GM18873 (cell line): Measurements from ENCODE around the gene SSPN.

Experiments
- ATAC-seq: cut with Tn5 transposase; IDR thresholded peaks from one replicate; pipeline ENCODE4 v1.9.1; 2021; ENCODE audit warnings: mild to moderate bottlenecking, moderate library complexity, moderate number of reproducible peaks; ENCODE audit not compliant: unreplicated experiment, low FRiP score

The SSPN gene

GRCh38 chr12:26252946-26253345 lies 57.6 kb downstream of the SSPN start:
- no peak for ATAC-seq

- ATAC-seq: no peak
Measured at GRCh38 chr12:26255893-26256645, 60.7 kb downstream of the SSPN start.

GRCh38 chr12:26264215-26264838 lies 69.0 kb downstream of the SSPN start:
- ATAC-seq: no peak

- no peak for ATAC-seq
Measured at GRCh38 chr12:26265606-26266005, 70.2 kb downstream of the SSPN start.

- no peak for ATAC-seq
Measured at GRCh38 chr12:26266881-26267280, 71.5 kb downstream of the SSPN start.

- ATAC-seq: no peak
Measured at GRCh38 chr12:26268841-26269561, 73.6 kb downstream of the SSPN start.

- no peak for ATAC-seq
Measured at GRCh38 chr12:26269562-26270284, 74.3 kb downstream of the SSPN start.

- ATAC-seq: no peak
Measured at GRCh38 chr12:26271024-26271423, 75.7 kb downstream of the SSPN start.

- ATAC-seq: no peak
Measured at GRCh38 chr12:26271889-26272492, 76.6 kb downstream of the SSPN start.

- no peak for ATAC-seq
Measured at GRCh38 chr12:26272851-26273250, 77.5 kb downstream of the SSPN start.

GRCh38 chr12:26273811-26274210 lies 78.4 kb downstream of the SSPN start:
- no peak for ATAC-seq

GRCh38 chr12:26274441-26275312 lies 79.3 kb downstream of the SSPN start:
- ATAC-seq: peak; percentile 93

- ATAC-seq: no peak
Measured at GRCh38 chr12:26275313-26276131, 80.1 kb downstream of the SSPN start.

- ATAC-seq: no peak
Measured at GRCh38 chr12:26276709-26277108, 81.3 kb downstream of the SSPN start.

GRCh38 chr12:26277506-26278246 lies 82.3 kb downstream of the SSPN start:
- no peak for ATAC-seq

GRCh38 chr12:26278266-26278665 lies 82.9 kb downstream of the SSPN start:
- ATAC-seq: no peak

GRCh38 chr12:26278666-26279065 lies 83.3 kb downstream of the SSPN start:
- ATAC-seq: no peak

- no peak for ATAC-seq
Measured at GRCh38 chr12:26279091-26279490, 83.7 kb downstream of the SSPN start.
